HepG2 (cell line): ENCODE data around the gene KDM2B.

ENCODE experiments used
- CHCHD3 ChIP-seq: sonication (generic); formaldehyde crosslinking; IDR thresholded peaks from 2 replicates; pipeline ENCODE4 v1.8.0; 2022; ENCODE audit warnings: mild to moderate bottlenecking, missing genetic modification reagents, moderate library complexity
- RAD21 ChIP-seq: fragments of 450-650 bp; formaldehyde crosslinking; IDR thresholded peaks from 2 replicates; pipeline ENCODE4 v1.5.0; 2020; ENCODE audit warnings: mild to moderate bottlenecking
- ZNF333 ChIP-seq: sonication (generic); formaldehyde crosslinking; IDR thresholded peaks from 2 replicates; pipeline ENCODE4 v1.4.0; 2020; ENCODE audit warnings: mild to moderate bottlenecking, missing genetic modification reagents, borderline replicate concordance
- ZNF800 ChIP-seq: sonication (generic); formaldehyde crosslinking; IDR thresholded peaks from 2 replicates; pipeline ENCODE4 v1.4.0; 2020; ENCODE audit warnings: missing genetic modification reagents
- TF ChIP-seq, protein P1 (sequence below): sonication (generic); formaldehyde crosslinking; IDR thresholded peaks from 2 replicates; pipeline ENCODE4 v1.5.0; 2020; ENCODE audit warnings: mild to moderate bottlenecking, missing genetic modification reagents, moderate library complexity
- TF ChIP-seq, protein P2 (sequence below): sonication (generic); formaldehyde crosslinking; IDR thresholded peaks from 2 replicates; pipeline ENCODE4 v1.8.1; 2023; ENCODE audit warnings: mild to moderate bottlenecking, inconsistent platforms, moderate library complexity, missing genetic modification reagents, borderline replicate concordance

DNA sequence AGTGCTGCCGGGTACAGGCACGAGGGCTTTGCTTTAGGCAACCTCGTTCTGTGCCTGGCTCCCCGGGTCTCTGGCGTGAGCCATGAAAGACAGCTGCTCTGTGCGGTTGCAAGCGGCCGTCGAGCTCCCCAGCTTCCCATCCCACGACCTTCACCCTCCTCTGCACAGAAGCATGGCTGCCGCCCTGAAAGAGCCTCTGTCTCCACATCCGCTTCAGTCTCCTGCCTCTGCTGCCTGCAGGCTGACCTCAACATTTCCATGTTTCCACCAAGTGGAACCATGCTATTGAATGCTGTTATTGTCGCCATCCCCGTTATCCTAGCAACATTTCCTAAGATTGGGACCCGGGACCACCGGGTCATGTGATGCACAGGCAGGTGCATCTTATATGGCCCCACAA is 57.1 kb downstream of the KDM2B start:
- TF ChIP-seq ZNF800 (CRISPR knock-in tag) (no peak), CHCHD3 (CRISPR knock-in tag) (no peak), ZNF333 (no peak), RAD21 (CRISPR knock-in tag) (no peak)
- TF ChIP-seq, protein P1, sequence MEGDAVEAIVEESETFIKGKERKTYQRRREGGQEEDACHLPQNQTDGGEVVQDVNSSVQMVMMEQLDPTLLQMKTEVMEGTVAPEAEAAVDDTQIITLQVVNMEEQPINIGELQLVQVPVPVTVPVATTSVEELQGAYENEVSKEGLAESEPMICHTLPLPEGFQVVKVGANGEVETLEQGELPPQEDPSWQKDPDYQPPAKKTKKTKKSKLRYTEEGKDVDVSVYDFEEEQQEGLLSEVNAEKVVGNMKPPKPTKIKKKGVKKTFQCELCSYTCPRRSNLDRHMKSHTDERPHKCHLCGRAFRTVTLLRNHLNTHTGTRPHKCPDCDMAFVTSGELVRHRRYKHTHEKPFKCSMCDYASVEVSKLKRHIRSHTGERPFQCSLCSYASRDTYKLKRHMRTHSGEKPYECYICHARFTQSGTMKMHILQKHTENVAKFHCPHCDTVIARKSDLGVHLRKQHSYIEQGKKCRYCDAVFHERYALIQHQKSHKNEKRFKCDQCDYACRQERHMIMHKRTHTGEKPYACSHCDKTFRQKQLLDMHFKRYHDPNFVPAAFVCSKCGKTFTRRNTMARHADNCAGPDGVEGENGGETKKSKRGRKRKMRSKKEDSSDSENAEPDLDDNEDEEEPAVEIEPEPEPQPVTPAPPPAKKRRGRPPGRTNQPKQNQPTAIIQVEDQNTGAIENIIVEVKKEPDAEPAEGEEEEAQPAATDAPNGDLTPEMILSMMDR, result no peak
- TF ChIP-seq, protein P2, sequence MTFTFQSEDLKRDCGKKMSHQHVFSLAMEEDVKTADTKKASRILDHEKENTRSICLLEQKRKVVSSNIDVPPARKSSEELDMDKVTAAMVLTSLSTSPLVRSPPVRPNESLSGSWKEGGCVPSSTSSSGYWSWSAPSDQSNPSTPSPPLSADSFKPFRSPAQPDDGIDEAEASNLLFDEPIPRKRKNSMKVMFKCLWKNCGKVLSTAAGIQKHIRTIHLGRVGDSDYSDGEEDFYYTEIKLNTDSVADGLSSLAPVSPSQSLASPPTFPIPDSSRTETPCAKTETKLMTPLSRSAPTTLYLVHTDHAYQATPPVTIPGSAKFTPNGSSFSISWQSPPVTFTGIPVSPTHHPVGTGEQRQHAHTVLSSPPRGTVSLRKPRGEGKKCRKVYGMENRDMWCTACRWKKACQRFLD (CRISPR knock-in tag), result no peak
